IMR-90 (cell line): Measurements from ENCODE around the gene CREB5. TPM values are rescaled to one million over a fixed set of nuclear protein-coding genes. Genes with fewer than 3 reads are reported as not detected.

Experiments used
- ATAC-seq: fragments of 200-7000 bp; cut with Tn5 transposase; 2 replicates; pipeline ENCODE4 v1.9.1; 2020; ENCODE audit warnings: low read depth, mild to moderate bottlenecking, moderate library complexity
- BruUV-seq: library from RNA; stranded (reverse); fragments of 400-500 nt; replicated peaks from 2 replicates; lab custom pipeline; 2021; lab: Mats Ljungman, UMichigan
- CTCF ChIA-PET: fragments of 300-600 bp; formaldehyde crosslinking; extraction: SDS; loops from one replicate; lab custom pipeline; 2021; ENCODE audit warnings: antibody characterized with exemption; lab: Yijun Ruan, JAX
- POLR2A ChIA-PET: fragments of 300-600 bp; sonication (Branson Sonifier 250); formaldehyde crosslinking; loops from one replicate; lab custom pipeline; 2022; ENCODE audit warnings: antibody characterized with exemption; ENCODE audit not compliant: unreplicated experiment; lab: Charles Lee
- DNase-seq: peaks from one replicate; pipeline ENCODE4 v3.0.0; 2013
- H2AFZ ChIP-seq: replicated peaks from 2 replicates; pipeline ENCODE3; 2013; ENCODE audit warnings: low read length, mild to moderate bottlenecking; ENCODE audit not compliant: poor library complexity
- H2AK5ac ChIP-seq: 2 replicates; pipeline ENCODE4 v1.6.1; 2013; ENCODE audit warnings: low read depth, low read length, inconsistent platforms
- H2AK9ac ChIP-seq: replicated peaks from 2 replicates; pipeline ENCODE3; 2013; ENCODE audit warnings: mild to moderate bottlenecking, low read depth, low read length, moderate library complexity; ENCODE audit not compliant: poor library complexity
- H2BK120ac ChIP-seq: 2 replicates; pipeline ENCODE4 v1.6.1; 2013; ENCODE audit warnings: low read depth, low read length, inconsistent platforms
- H2BK15ac ChIP-seq: 3 replicates; pipeline ENCODE4 v1.6.1; 2013; ENCODE audit warnings: low read depth, low read length, inconsistent platforms
- H2BK20ac ChIP-seq: 2 replicates; pipeline ENCODE4 v1.6.1; 2013; ENCODE audit warnings: low read depth, mild to moderate bottlenecking, inconsistent platforms, low read length, moderate library complexity
- H2BK5ac ChIP-seq: 2 replicates; pipeline ENCODE4 v1.6.1; 2013; ENCODE audit warnings: mild to moderate bottlenecking, low read depth, low read length, inconsistent platforms; ENCODE audit not compliant: poor library complexity, severe bottlenecking
- H3K14ac ChIP-seq: replicated peaks from 2 replicates; pipeline ENCODE4 v1.6.1; 2013; ENCODE audit warnings: low read depth, low read length, inconsistent platforms
- H3K18ac ChIP-seq: 2 replicates; pipeline ENCODE4 v1.6.1; 2013; ENCODE audit warnings: low read depth, low read length, control low read depth
- H3K23ac ChIP-seq: 2 replicates; pipeline ENCODE4 v1.6.1; 2013; ENCODE audit warnings: low read depth, low read length, inconsistent platforms
- H3K27ac ChIP-seq: 2 replicates; pipeline ENCODE4 v1.5.1; 2013; ENCODE audit warnings: mild to moderate bottlenecking, control low read depth, low read length; ENCODE audit not compliant: insufficient read depth
- H3K27me3 ChIP-seq: 2 replicates; pipeline ENCODE4 v1.6.1; 2013; ENCODE audit warnings: low read length; ENCODE audit not compliant: control insufficient read depth, insufficient read depth
- H3K36me3 ChIP-seq: 2 replicates; pipeline ENCODE4 v1.6.1; 2013; ENCODE audit warnings: low read length, mixed read lengths; ENCODE audit not compliant: control insufficient read depth, insufficient read depth
- H3K4ac ChIP-seq: 2 replicates; pipeline ENCODE4 v1.6.1; 2013; ENCODE audit warnings: low read depth, low read length, inconsistent platforms
- H3K4me1 ChIP-seq: 2 replicates; pipeline ENCODE4 v1.6.1; 2013; ENCODE audit warnings: low read length, mixed read lengths; ENCODE audit not compliant: control insufficient read depth, insufficient read depth
- H3K4me2 ChIP-seq: 2 replicates; pipeline ENCODE4 v1.6.1; 2013; ENCODE audit warnings: low read depth, mild to moderate bottlenecking, control low read depth, low read length, moderate library complexity
- H3K4me3 ChIP-seq: 2 replicates; pipeline ENCODE4 v1.5.1; 2013; ENCODE audit warnings: low read depth, mild to moderate bottlenecking, control low read depth, low read length, moderate library complexity; ENCODE audit not compliant: insufficient read depth
- H3K56ac ChIP-seq: 2 replicates; pipeline ENCODE4 v1.6.1; 2013; ENCODE audit warnings: low read length, inconsistent platforms; ENCODE audit not compliant: insufficient read depth; ENCODE audit errors: extremely low read depth
- H3K79me1 ChIP-seq, 2 experiments: 2 replicates each; pipeline ENCODE4 v1.6.1; 2013; ENCODE audit warnings: low read length in 2 of 2, inconsistent platforms in 1 of 2, low read depth in 1 of 2
- H3K9ac ChIP-seq: 2 replicates; pipeline ENCODE4 v1.6.1; 2013; ENCODE audit warnings: low read depth, low read length, control low read depth
- H3K9me1 ChIP-seq: 2 replicates; pipeline ENCODE4 v1.6.1; 2013; ENCODE audit warnings: low read length, inconsistent platforms; ENCODE audit not compliant: insufficient read depth
- H3K9me3 ChIP-seq: 2 replicates; pipeline ENCODE4 v1.6.1; 2013; ENCODE audit warnings: low read length; ENCODE audit not compliant: control insufficient read depth, insufficient read depth
- H4K20me1 ChIP-seq: 2 replicates; pipeline ENCODE4 v1.6.1; 2013; ENCODE audit warnings: low read length, inconsistent platforms; ENCODE audit not compliant: insufficient read depth
- H4K5ac ChIP-seq: 2 replicates; pipeline ENCODE4 v1.6.1; 2013; ENCODE audit warnings: mild to moderate bottlenecking, low read depth, low read length, control low read depth
- H4K8ac ChIP-seq, 2 experiments: 2 replicates each; pipeline ENCODE4 v1.6.1; 2013; ENCODE audit warnings: low read depth in 2 of 2, low read length in 2 of 2, control low read depth in 1 of 2, inconsistent platforms in 1 of 2
- H4K91ac ChIP-seq: 2 replicates; pipeline ENCODE4 v1.6.1; 2013; ENCODE audit warnings: low read depth, low read length, inconsistent platforms; ENCODE audit not compliant: insufficient read depth
- BHLHE40 ChIP-seq: fragments of 150-350 bp; IDR thresholded peaks from 2 replicates; pipeline ENCODE4 v1.6.1; 2016; ENCODE audit warnings: mild to moderate bottlenecking, low read depth, low read length
- CEBPB ChIP-seq: IDR thresholded peaks from 2 replicates; pipeline ENCODE4 v1.6.1; 2012; ENCODE audit warnings: low read depth, low read length, improper control_type of control experiment
- CHD1 ChIP-seq: IDR thresholded peaks from 2 replicates; pipeline ENCODE4 v1.6.1; 2012; ENCODE audit warnings: low read depth, low read length, improper control_type of control experiment
- FOS ChIP-seq: fragments of 150-350 bp; IDR thresholded peaks from 2 replicates; pipeline ENCODE4 v1.6.1; 2016; ENCODE audit warnings: low read depth, low read length
- MAFK ChIP-seq: IDR thresholded peaks from 2 replicates; pipeline ENCODE4 v1.6.1; 2012; ENCODE audit warnings: low read depth, low read length, improper control_type of control experiment
- MXI1 ChIP-seq: IDR thresholded peaks from 2 replicates; pipeline ENCODE4 v1.6.1; 2012; ENCODE audit warnings: low read depth, mild to moderate bottlenecking, low read length, moderate library complexity, borderline replicate concordance
- NFE2L2 ChIP-seq: fragments of 150-350 bp; IDR thresholded peaks from 2 replicates; pipeline ENCODE4 v1.6.1; 2016; ENCODE audit warnings: low read depth, mild to moderate bottlenecking, low read length
- POLR2A ChIP-seq: IDR thresholded peaks from 2 replicates; pipeline ENCODE4 v1.6.1; 2012; ENCODE audit warnings: mild to moderate bottlenecking, low read depth, low read length
- RCOR1 ChIP-seq: IDR thresholded peaks from 2 replicates; pipeline ENCODE4 v1.6.1; 2012; ENCODE audit warnings: mild to moderate bottlenecking, low read length, improper control_type of control experiment; ENCODE audit not compliant: insufficient replicate concordance
- RFX5 ChIP-seq: IDR thresholded peaks from 2 replicates; pipeline ENCODE4 v1.8.0; 2012; ENCODE audit warnings: low read depth, mild to moderate bottlenecking, low read length, moderate library complexity
- SMC3 ChIP-seq: fragments of 150-350 bp; IDR thresholded peaks from 2 replicates; pipeline ENCODE4 v1.6.1; 2016; ENCODE audit warnings: low read depth, mild to moderate bottlenecking, antibody characterized with exemption, low read length, moderate library complexity
- USF2 ChIP-seq: fragments of 150-350 bp; IDR thresholded peaks from 2 replicates; pipeline ENCODE4 v1.6.1; 2017; ENCODE audit warnings: mild to moderate bottlenecking, antibody characterized with exemption, low read length, low read depth
- dilution Hi-C: fragments of 300-500 bp; cut with HindIII; formaldehyde crosslinking; loops from one replicate; pipeline ENCODE4 v1.14.3; 2018; ENCODE audit warnings: low sequenced_read_pairs; ENCODE audit not compliant: unreplicated experiment
- in situ Hi-C: fragments of 300-500 bp; cut with MboI; formaldehyde crosslinking; loops from 3 replicates; pipeline ENCODE4 v1.14.3; 2019; ENCODE audit warnings: low sequenced_read_pairs, inconsistent platforms, mixed read lengths
- intact Hi-C: fragments of 100-400 bp; cut with micrococcal nuclease; formaldehyde crosslinking; loops from 2 replicates; pipeline ENCODE4 v1.10.0; 2022
- polyA plus RNA-seq, 3 experiments: library from polyadenylated mRNA; depleted of rRNA; stranded (reverse); fragments of >200 nt; gene quantifications; 2 replicates each; pipeline ENCODE4 v1.2.3, GENCODE V29; 2012; ENCODE audit warnings: low replicate concordance in 1 of 3
- total RNA-seq: library from RNA; depleted of rRNA; stranded (reverse); fragments of >200 nt; gene quantifications from 2 replicates; pipeline ENCODE4 v1.2.3, GENCODE V29; 2012
- TF ChIP-seq, protein P1 (sequence below): conservative IDR thresholded peaks from 2 replicates; pipeline ENCODE4 v1.5.1; 2012; ENCODE audit warnings: mild to moderate bottlenecking, low read depth, low read length, improper control_type of control experiment

CREB5 gene
- total and polyA plus RNA-seq, 2 of the 4 experiments (the other 2 are of a cell fraction): 7.3 to 13.1 TPM

GRCh38 chr7:28606421-28606820, 194.1 kb downstream of the CREB5 start:
- Histone ChIP-seq H2BK15ac (no peak overlapping the region), H3K4me3 (no peak overlapping the region), H4K5ac (no peak overlapping the region), H2AFZ (no peak overlapping the region), H3K36me3 (no peaks in the 10 kb centered on the region), H3K4me2 (no peak overlapping the region), H2AK5ac (no peak overlapping the region), H3K56ac (no peak overlapping the region), H3K4me1 (no peaks in the 10 kb centered on the region), H2AK9ac (no peak overlapping the region), H4K91ac (no peak overlapping the region), H3K79me1 (no peaks in the 10 kb centered on the region; a peak in 1 of 4 replicates), H3K9me3 (no peaks in the 10 kb centered on the region), H3K9ac (no peak overlapping the region), H4K8ac (no peak overlapping the region), H2BK20ac (no peak overlapping the region), H3K4ac (no peak overlapping the region), H3K27me3 (no peaks in the 10 kb centered on the region; the same call in 1 of the 2 replicates), H4K20me1 (no peaks in the 10 kb centered on the region), H3K23ac (no peak overlapping the region), H3K9me1 (no peaks in the 10 kb centered on the region), H3K18ac (no peak overlapping the region), H2BK120ac (no peak overlapping the region), H3K27ac (no peak overlapping the region), H3K14ac (no peak overlapping the region), H2BK5ac (no peak overlapping the region)
- no TSS peak for BruUV-seq
- in situ Hi-C loops: no loop called here
- ATAC-seq (no peak), DNase-seq (no peak)
- dilution Hi-C loops: no loop called here
- POLR2A ChIA-PET: no interaction called here
- TF ChIP-seq, protein P1, sequence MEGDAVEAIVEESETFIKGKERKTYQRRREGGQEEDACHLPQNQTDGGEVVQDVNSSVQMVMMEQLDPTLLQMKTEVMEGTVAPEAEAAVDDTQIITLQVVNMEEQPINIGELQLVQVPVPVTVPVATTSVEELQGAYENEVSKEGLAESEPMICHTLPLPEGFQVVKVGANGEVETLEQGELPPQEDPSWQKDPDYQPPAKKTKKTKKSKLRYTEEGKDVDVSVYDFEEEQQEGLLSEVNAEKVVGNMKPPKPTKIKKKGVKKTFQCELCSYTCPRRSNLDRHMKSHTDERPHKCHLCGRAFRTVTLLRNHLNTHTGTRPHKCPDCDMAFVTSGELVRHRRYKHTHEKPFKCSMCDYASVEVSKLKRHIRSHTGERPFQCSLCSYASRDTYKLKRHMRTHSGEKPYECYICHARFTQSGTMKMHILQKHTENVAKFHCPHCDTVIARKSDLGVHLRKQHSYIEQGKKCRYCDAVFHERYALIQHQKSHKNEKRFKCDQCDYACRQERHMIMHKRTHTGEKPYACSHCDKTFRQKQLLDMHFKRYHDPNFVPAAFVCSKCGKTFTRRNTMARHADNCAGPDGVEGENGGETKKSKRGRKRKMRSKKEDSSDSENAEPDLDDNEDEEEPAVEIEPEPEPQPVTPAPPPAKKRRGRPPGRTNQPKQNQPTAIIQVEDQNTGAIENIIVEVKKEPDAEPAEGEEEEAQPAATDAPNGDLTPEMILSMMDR: no peak
- TF ChIP-seq BHLHE40: no peak
- no peak for TF ChIP-seq RFX5
- no peak for TF ChIP-seq CHD1
- no peak for TF ChIP-seq USF2
- TF ChIP-seq NFE2L2: no peak
- no peak for TF ChIP-seq SMC3
- TF ChIP-seq RCOR1: no peak
- no peak for TF ChIP-seq POLR2A
- no peak for TF ChIP-seq MAFK
- TF ChIP-seq CEBPB: no peak
- no peak for TF ChIP-seq MXI1
- TF ChIP-seq FOS: no peak
- intact Hi-C loops: no loop called here
- CTCF ChIA-PET: no interaction called here
